Measurements from ENCODE around the gene EHMT1. TPM values are rescaled to one million over a fixed set of nuclear protein-coding genes. Genes with fewer than 3 reads are reported as not detected.
A peak's percentile ranks its signal among the peaks of the same experiment; 100 is the strongest.

Gene EHMT1
- total and polyA plus RNA-seq, 2 of the 13 experiments (the other 11 are each of a cell fraction or from before 2014, with no cell fraction given) = 23.0 to 27.1 TPM

DNA sequence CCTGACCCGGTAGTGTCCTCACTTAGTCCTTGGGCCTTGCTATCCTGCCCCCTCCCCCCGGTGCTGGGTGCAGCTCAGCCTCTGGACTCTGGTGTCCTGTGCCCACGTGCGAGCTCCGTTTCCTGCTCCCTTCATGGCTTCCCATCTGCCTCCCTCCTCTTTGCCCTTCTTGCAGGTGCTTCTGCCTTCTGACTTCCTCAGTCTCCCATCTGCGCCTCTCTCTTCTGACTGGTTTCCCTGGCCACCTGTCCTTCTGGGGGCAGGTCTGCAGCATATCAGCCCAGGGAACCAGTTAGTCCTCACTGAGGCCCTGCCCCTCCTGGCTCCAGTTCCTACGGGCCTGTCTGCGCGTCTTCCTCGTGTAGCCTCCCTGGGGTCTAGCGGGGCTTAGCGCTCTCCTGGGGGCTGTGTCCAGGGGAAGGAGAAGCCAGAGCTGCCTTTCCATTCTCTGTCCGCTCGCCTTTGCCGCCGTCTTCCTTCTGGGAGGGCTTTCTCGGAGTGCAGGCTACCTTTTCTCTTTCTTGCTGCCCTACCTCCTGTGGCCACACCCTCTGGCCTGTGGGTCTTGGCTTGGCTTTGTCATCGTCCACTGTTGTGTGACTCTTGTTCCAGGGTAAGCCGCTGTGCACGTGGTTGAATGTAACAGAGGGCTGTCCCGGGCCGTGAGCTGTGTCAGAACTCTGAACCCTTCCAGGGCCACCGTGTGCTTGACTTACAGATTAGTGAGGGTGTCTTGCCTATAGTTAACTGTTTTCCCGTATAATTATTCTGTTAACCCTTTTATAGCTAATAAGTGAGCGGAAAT is 51.8 kb downstream of the EHMT1 start (continued):
- no peak for TF ChIP-seq ATF6 (CRISPR knock-in tag; conservative IDR thresholded peaks at IDR 0.05)
- no peak for TF ChIP-seq ZKSCAN1 (IDR thresholded peaks at IDR 0.05; ENCODE audit: low read length)
- no peak for TF ChIP-seq ZNF724P (CRISPR knock-in tag; IDR thresholded peaks at IDR 0.05; ENCODE audit: borderline replicate concordance)
- peak; percentile 53; the same call in 1 of the 2 replicates for TF ChIP-seq ZNF598 (CRISPR knock-in tag; IDR thresholded peaks at IDR 0.05; ENCODE audit: borderline replicate concordance)
- TF ChIP-seq, protein P1, sequence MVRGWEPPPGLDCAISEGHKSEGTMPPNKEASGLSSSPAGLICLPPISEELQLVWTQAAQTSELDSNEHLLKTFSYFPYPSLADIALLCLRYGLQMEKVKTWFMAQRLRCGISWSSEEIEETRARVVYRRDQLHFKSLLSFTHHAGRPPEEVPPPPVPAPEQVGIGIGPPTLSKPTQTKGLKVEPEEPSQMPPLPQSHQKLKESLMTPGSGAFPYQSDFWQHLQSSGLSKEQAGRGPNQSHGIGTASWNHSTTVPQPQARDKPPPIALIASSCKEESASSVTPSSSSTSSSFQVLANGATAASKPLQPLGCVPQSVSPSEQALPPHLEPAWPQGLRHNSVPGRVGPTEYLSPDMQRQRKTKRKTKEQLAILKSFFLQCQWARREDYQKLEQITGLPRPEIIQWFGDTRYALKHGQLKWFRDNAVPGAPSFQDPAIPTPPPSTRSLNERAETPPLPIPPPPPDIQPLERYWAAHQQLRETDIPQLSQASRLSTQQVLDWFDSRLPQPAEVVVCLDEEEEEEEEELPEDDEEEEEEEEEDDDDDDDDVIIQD (CRISPR knock-in tag; IDR thresholded peaks at IDR 0.05; ENCODE audit: low read depth) = peak; percentile 63; the same call in 1 of the 2 replicates
- TF ChIP-seq ZHX1 (CRISPR knock-in tag; IDR thresholded peaks at IDR 0.05; ENCODE audit: low read depth) = no peak
- TF ChIP-seq ETV6 (CRISPR knock-in tag; conservative IDR thresholded peaks at IDR 0.05) = no peak
- TF ChIP-seq, protein P2, sequence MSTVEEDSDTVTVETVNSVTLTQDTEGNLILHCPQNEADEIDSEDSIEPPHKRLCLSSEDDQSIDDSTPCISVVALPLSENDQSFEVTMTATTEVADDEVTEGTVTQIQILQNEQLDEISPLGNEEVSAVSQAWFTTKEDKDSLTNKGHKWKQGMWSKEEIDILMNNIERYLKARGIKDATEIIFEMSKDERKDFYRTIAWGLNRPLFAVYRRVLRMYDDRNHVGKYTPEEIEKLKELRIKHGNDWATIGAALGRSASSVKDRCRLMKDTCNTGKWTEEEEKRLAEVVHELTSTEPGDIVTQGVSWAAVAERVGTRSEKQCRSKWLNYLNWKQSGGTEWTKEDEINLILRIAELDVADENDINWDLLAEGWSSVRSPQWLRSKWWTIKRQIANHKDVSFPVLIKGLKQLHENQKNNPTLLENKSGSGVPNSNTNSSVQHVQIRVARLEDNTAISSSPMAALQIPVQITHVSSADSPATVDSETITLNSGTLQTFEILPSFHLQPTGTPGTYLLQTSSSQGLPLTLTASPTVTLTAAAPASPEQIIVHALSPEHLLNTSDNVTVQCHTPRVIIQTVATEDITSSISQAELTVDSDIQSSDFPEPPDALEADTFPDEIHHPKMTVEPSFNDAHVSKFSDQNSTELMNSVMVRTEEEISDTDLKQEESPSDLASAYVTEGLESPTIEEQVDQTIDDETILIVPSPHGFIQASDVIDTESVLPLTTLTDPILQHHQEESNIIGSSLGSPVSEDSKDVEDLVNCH (CRISPR knock-in tag; IDR thresholded peaks at IDR 0.05) = no peak
- peak; percentile 86 for TF ChIP-seq MED1 (CRISPR knock-in tag; IDR thresholded peaks at IDR 0.05)
- TF ChIP-seq TRAFD1 (CRISPR knock-in tag; IDR thresholded peaks at IDR 0.05; ENCODE audit: borderline replicate concordance) = no peak
- no peak for TF ChIP-seq CC2D1A (CRISPR knock-in tag; IDR thresholded peaks at IDR 0.05)
- TF ChIP-seq SNAI1 (CRISPR knock-in tag; IDR thresholded peaks at IDR 0.05; ENCODE audit: borderline replicate concordance) = no peak
- TF ChIP-seq ZBTB37 (CRISPR knock-in tag; IDR thresholded peaks at IDR 0.05) = no peak
- no peak for TF ChIP-seq SRF (IDR thresholded peaks at IDR 0.05; ENCODE audit: low read depth, low read length)
- TF ChIP-seq ZNF557 (CRISPR knock-in tag; IDR thresholded peaks at IDR 0.05) = no peak; the same call in 1 of the 2 replicates
- peak; percentile 95 for TF ChIP-seq ZNF224 (CRISPR knock-in tag; IDR thresholded peaks at IDR 0.05)
- TF ChIP-seq ZSCAN9 (CRISPR knock-in tag; IDR thresholded peaks at IDR 0.05; ENCODE audit: borderline replicate concordance) = 0 out of 2 replicates have a peak, but pooled peaks have one; percentile 59

Data from HepG2 (cell line).